ENCODE measurements around the gene ME1. TPM values are rescaled to one million over a fixed set of nuclear protein-coding genes. Genes with fewer than 3 reads are reported as not detected.

Gene ME1
- total RNA-seq, 1 experiment from 2014 or later = 40.5 TPM

DNA sequence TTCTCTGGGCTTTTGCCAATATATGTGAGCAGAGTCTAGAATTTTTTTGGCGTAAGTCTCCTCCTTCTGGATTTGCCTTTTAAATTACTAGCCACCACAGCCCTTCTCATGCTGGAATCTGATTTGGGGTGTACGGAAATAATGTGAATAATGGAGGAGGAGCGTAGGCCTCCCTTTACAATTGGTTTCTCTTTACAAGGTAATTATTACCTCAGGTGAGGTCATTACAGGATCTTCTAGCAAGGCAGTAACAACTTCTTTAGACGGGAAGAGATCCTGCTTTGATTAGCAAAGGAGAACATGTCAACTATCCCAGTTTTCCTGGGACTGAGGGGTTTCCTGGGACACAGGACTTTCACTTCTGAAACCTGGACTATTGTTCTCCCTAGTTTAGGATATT lies 228.8 kb downstream of the ME1 start:
- Histone ChIP-seq H3K36me3 (ENCODE audit: control insufficient read depth in 1 of 2, insufficient read depth in 2 of 2, low read length in 2 of 2) (no peaks in the 10 kb centered on the region), H4K20me1 (ENCODE audit: insufficient read depth) (no peaks in the 10 kb centered on the region), H3K9ac (ENCODE audit: low read length) (no peak overlapping the region), H3K9me3 (ENCODE audit: control insufficient read depth in 1 of 2, insufficient read depth in 1 of 2, low read depth in 1 of 2, low read length in 2 of 2) (no peaks in the 10 kb centered on the region), H2AFZ (ENCODE audit: low read depth, low read length, poor library complexity, severe bottlenecking) (no peak overlapping the region), H3K27me3 (ENCODE audit: insufficient read depth, low read length) (no peaks in the 10 kb centered on the region), H3K9me2 (ENCODE audit: insufficient read depth) (no peaks in the 10 kb centered on the region), H3K4me2 (ENCODE audit: low read length) (no peak overlapping the region), H3K4me3 (replicated peaks in 1 of 2; ENCODE audit: low read depth in 1 of 2, low read length in 2 of 2) (no peak overlapping the region), H3K79me2 (ENCODE audit: insufficient read depth, low read length) (no peaks in the 10 kb centered on the region), H3K27ac (ENCODE audit: low read depth, low read length) (no peak overlapping the region), H3K4me1 (ENCODE audit: control insufficient read depth in 1 of 2, insufficient read depth in 2 of 2, low read length in 2 of 2) (peaks cover 0 to 5% of the 10 kb centered on the region in 2 experiments; a peak in 1 of 4 replicates)
- ChIA-PET CTCF (no interaction called here), POLR2A (no interaction called here), RAD21 (ENCODE audit: low non-redundant PET in 1 of 2, low total read pairs in 2 of 2, uncharacterized antibody in 2 of 2, unreplicated experiment in 2 of 2) (no interaction called here)
- BruUV-seq (replicated peaks) = no TSS peak
- intact Hi-C loops (cut with micrococcal nuclease) = no loop called here
- TF ChIP-seq CEBPB (IDR thresholded peaks at IDR 0.05; ENCODE audit: low read depth) (no peak), EZH2 (IDR thresholded peaks at IDR 0.05) (no peak), SRF (IDR thresholded peaks at IDR 0.05; ENCODE audit: low read depth) (no peak), CBX3 (IDR thresholded peaks at IDR 0.05; ENCODE audit: low read depth) (no peak), POLR2A (IDR thresholded peaks at IDR 0.05; ENCODE audit: borderline replicate concordance, extremely low read depth, insufficient read depth, insufficient read length) (no peak), SIN3A (IDR thresholded peaks at IDR 0.05; ENCODE audit: low read depth) (no peak), SP1 (IDR thresholded peaks at IDR 0.05; ENCODE audit: low read depth) (no peak), EZH2phosphoT487 (IDR thresholded peaks at IDR 0.05; ENCODE audit: borderline replicate concordance) (no peak)
- TF ChIP-seq, protein P1, sequence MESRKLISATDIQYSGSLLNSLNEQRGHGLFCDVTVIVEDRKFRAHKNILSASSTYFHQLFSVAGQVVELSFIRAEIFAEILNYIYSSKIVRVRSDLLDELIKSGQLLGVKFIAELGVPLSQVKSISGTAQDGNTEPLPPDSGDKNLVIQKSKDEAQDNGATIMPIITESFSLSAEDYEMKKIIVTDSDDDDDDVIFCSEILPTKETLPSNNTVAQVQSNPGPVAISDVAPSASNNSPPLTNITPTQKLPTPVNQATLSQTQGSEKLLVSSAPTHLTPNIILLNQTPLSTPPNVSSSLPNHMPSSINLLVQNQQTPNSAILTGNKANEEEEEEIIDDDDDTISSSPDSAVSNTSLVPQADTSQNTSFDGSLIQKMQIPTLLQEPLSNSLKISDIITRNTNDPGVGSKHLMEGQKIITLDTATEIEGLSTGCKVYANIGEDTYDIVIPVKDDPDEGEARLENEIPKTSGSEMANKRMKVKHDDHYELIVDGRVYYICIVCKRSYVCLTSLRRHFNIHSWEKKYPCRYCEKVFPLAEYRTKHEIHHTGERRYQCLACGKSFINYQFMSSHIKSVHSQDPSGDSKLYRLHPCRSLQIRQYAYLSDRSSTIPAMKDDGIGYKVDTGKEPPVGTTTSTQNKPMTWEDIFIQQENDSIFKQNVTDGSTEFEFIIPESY (IDR thresholded peaks at IDR 0.05; ENCODE audit: extremely low read depth, insufficient replicate concordance, low read length) = no peak
- TF ChIP-seq, protein P2, sequence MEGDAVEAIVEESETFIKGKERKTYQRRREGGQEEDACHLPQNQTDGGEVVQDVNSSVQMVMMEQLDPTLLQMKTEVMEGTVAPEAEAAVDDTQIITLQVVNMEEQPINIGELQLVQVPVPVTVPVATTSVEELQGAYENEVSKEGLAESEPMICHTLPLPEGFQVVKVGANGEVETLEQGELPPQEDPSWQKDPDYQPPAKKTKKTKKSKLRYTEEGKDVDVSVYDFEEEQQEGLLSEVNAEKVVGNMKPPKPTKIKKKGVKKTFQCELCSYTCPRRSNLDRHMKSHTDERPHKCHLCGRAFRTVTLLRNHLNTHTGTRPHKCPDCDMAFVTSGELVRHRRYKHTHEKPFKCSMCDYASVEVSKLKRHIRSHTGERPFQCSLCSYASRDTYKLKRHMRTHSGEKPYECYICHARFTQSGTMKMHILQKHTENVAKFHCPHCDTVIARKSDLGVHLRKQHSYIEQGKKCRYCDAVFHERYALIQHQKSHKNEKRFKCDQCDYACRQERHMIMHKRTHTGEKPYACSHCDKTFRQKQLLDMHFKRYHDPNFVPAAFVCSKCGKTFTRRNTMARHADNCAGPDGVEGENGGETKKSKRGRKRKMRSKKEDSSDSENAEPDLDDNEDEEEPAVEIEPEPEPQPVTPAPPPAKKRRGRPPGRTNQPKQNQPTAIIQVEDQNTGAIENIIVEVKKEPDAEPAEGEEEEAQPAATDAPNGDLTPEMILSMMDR (IDR thresholded peaks at IDR 0.05 in 2 of 3, conservative IDR thresholded peaks at IDR 0.05 in 1 of 3; ENCODE audit: borderline replicate concordance in 1 of 3, insufficient read depth in 1 of 3, low read depth in 2 of 3, low read length in 2 of 3) = no peak
- TF ChIP-seq, protein P3, sequence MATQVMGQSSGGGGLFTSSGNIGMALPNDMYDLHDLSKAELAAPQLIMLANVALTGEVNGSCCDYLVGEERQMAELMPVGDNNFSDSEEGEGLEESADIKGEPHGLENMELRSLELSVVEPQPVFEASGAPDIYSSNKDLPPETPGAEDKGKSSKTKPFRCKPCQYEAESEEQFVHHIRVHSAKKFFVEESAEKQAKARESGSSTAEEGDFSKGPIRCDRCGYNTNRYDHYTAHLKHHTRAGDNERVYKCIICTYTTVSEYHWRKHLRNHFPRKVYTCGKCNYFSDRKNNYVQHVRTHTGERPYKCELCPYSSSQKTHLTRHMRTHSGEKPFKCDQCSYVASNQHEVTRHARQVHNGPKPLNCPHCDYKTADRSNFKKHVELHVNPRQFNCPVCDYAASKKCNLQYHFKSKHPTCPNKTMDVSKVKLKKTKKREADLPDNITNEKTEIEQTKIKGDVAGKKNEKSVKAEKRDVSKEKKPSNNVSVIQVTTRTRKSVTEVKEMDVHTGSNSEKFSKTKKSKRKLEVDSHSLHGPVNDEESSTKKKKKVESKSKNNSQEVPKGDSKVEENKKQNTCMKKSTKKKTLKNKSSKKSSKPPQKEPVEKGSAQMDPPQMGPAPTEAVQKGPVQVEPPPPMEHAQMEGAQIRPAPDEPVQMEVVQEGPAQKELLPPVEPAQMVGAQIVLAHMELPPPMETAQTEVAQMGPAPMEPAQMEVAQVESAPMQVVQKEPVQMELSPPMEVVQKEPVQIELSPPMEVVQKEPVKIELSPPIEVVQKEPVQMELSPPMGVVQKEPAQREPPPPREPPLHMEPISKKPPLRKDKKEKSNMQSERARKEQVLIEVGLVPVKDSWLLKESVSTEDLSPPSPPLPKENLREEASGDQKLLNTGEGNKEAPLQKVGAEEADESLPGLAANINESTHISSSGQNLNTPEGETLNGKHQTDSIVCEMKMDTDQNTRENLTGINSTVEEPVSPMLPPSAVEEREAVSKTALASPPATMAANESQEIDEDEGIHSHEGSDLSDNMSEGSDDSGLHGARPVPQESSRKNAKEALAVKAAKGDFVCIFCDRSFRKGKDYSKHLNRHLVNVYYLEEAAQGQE (IDR thresholded peaks at IDR 0.05; ENCODE audit: low read depth) = no peak
- ATAC-seq (no peak), DNase-seq (ENCODE audit: low read depth, low spot score) (no peak)
